DND-41 (cell line): ENCODE data around the gene MTFMT.

Source experiments
- ATAC-seq: fragments of 200-7000 bp; cut with Tn5 transposase; 3 replicates; pipeline ENCODE4 v1.9.1; 2021; ENCODE audit warnings: low read depth; ENCODE audit not compliant: insufficient read depth
- DNase-seq: peaks from one replicate; pipeline ENCODE4 v3.0.0-alpha.2; 2020
- H2AFZ ChIP-seq: 2 replicates; pipeline ENCODE4 v1.6.0; 2012; ENCODE audit warnings: low read depth, low read length
- H3K27ac ChIP-seq: 2 replicates; pipeline ENCODE4 v1.5.1; 2012; ENCODE audit warnings: low read length, inconsistent platforms
- H3K27me3 ChIP-seq: fragments of 200-600 bp; sonication (generic); 2 replicates; pipeline ENCODE4 v1.6.0; 2012; ENCODE audit warnings: low read length, mild to moderate bottlenecking, inconsistent platforms; ENCODE audit not compliant: insufficient read depth, poor library complexity
- H3K36me3 ChIP-seq: 2 replicates; pipeline ENCODE4 v1.5.1; 2012; ENCODE audit warnings: low read length, inconsistent platforms; ENCODE audit not compliant: insufficient read depth
- H3K4me1 ChIP-seq: 2 replicates; pipeline ENCODE4 v1.5.1; 2012; ENCODE audit warnings: mild to moderate bottlenecking, low read length; ENCODE audit not compliant: insufficient read depth
- H3K4me2 ChIP-seq: 2 replicates; pipeline ENCODE4 v1.6.0; 2012; ENCODE audit warnings: mild to moderate bottlenecking, moderate library complexity, low read length, inconsistent platforms; ENCODE audit not compliant: insufficient read depth
- H3K4me3 ChIP-seq, 2 experiments: fragments of 200-600 bp in 1 of 2; shearing (Covaris generic) in 1 of 2; 2 replicates each; pipeline ENCODE4 v1.5.1; 2012 to 2016; ENCODE audit warnings: inconsistent platforms in 2 of 2, low read length in 2 of 2, mild to moderate bottlenecking in 2 of 2, low read depth in 1 of 2, moderate library complexity in 1 of 2
- H3K79me2 ChIP-seq: 2 replicates; pipeline ENCODE4 v1.6.0; 2012; ENCODE audit warnings: low read length, inconsistent platforms; ENCODE audit not compliant: insufficient read depth
- H3K9ac ChIP-seq: 2 replicates; pipeline ENCODE4 v1.6.0; 2012; ENCODE audit warnings: low read depth, mild to moderate bottlenecking, inconsistent platforms, low read length, moderate library complexity
- H3K9me3 ChIP-seq: 2 replicates; pipeline ENCODE4 v1.5.1; 2012; ENCODE audit warnings: low read length, moderate library complexity, mild to moderate bottlenecking, inconsistent platforms; ENCODE audit not compliant: insufficient read depth, severe bottlenecking
- H4K20me1 ChIP-seq: 2 replicates; pipeline ENCODE4 v1.6.0; 2012; ENCODE audit warnings: low read length; ENCODE audit not compliant: insufficient read depth
- EZH2 ChIP-seq: IDR thresholded peaks from 3 replicates; pipeline ENCODE4 v1.6.1; 2012; ENCODE audit warnings: borderline replicate concordance, low read depth, mild to moderate bottlenecking, moderate library complexity, low read length, inconsistent platforms; ENCODE audit not compliant: severe bottlenecking
- TF ChIP-seq, protein P1 (sequence below): IDR thresholded peaks from 2 replicates; pipeline ENCODE4 v1.5.1; 2012; ENCODE audit warnings: borderline replicate concordance, low read length, moderate library complexity, mild to moderate bottlenecking; ENCODE audit not compliant: poor library complexity, severe bottlenecking; ENCODE audit errors: extremely low read depth

MTFMT gene

DNA sequence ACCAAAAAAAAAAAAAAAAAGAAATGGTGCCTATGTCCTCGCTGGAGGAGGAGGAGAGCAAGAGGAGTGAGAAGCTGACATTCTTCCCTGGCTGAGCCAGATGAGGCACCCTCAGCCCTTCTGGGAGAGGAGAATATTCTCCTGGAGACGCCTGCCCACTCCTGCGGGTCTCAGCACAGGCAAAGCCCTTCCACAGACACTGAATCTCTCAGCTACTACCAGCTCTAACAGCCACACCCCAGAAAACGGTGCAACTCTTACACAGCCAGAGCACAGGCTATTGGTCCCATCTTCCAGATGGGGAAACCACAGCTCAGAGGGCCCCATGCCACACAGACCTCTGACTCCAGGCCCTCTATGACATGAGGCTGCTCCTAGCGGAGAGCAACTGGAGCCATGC is 32.6 kb upstream of the MTFMT start:
- H3K36me3 ChIP-seq, result no peaks in the 10 kb centered on the region
- no peaks in the 10 kb centered on the region for H3K79me2 ChIP-seq
- DNase-seq (no peak), ATAC-seq (no peak)
- no peak overlapping the region for H3K27ac ChIP-seq
- no peak overlapping the region for H2AFZ ChIP-seq
- H3K9me3 ChIP-seq, result no peaks in the 10 kb centered on the region
- H4K20me1 ChIP-seq, result no peaks in the 10 kb centered on the region
- TF ChIP-seq, protein P1, sequence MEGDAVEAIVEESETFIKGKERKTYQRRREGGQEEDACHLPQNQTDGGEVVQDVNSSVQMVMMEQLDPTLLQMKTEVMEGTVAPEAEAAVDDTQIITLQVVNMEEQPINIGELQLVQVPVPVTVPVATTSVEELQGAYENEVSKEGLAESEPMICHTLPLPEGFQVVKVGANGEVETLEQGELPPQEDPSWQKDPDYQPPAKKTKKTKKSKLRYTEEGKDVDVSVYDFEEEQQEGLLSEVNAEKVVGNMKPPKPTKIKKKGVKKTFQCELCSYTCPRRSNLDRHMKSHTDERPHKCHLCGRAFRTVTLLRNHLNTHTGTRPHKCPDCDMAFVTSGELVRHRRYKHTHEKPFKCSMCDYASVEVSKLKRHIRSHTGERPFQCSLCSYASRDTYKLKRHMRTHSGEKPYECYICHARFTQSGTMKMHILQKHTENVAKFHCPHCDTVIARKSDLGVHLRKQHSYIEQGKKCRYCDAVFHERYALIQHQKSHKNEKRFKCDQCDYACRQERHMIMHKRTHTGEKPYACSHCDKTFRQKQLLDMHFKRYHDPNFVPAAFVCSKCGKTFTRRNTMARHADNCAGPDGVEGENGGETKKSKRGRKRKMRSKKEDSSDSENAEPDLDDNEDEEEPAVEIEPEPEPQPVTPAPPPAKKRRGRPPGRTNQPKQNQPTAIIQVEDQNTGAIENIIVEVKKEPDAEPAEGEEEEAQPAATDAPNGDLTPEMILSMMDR, result no peak
- TF ChIP-seq EZH2, result no peak
- no peak overlapping the region for H3K4me3 ChIP-seq
- H3K9ac ChIP-seq, result no peak overlapping the region
- H3K4me1 ChIP-seq, result no peaks in the 10 kb centered on the region
- H3K27me3 ChIP-seq, result no peaks in the 10 kb centered on the region
- H3K4me2 ChIP-seq, result no peak overlapping the region

DNA sequence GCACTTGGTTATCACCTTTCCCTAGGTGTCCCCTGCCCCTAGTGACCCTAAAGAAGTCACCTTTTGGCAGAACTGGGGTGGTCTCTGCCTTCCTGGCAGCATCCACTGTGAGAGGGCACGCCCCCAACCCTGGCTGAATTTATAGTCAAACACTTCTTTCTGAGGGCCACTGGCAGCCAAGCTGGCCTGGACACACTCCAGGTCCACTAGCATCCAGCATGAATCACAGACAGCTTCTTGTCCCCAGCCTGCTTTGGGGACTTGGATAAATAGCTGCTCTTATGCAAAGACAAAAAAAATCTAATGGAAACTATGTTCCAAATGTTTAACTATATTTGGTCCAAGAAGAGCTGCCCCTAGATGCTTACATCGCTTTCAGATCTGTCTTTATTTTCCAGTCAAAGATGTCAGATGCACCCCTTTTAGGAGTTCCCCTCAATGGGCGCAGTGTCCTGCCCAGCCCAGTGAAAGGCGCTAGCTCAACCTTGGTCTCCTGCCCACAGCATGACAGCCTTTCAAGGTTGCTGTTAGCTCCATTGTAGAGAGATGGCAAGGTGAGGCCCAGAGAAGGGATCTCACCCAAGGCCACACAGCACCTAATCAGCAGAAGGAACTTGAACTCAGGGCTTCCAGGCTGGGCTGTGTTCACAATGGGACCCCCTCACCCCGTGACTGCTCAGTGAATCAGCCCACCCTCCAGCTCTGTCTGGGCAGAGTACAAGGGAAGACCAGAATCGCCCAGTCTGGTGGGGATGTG is 31.4 kb upstream of the MTFMT start:
- no peak overlapping the region for H3K4me2 ChIP-seq
- peaks cover 7% of the 10 kb centered on the region for H3K4me1 ChIP-seq
- no peaks in the 10 kb centered on the region for H4K20me1 ChIP-seq
- no peak overlapping the region for H3K9ac ChIP-seq
- no peaks in the 10 kb centered on the region for H3K9me3 ChIP-seq
- DNase-seq (no peak), ATAC-seq (no peak)
- no peak overlapping the region for H3K4me3 ChIP-seq
- no peaks in the 10 kb centered on the region for H3K27me3 ChIP-seq
- TF ChIP-seq, protein P1, result no peak
- no peak for TF ChIP-seq EZH2
- H2AFZ ChIP-seq, result no peak overlapping the region
- H3K36me3 ChIP-seq, result no peaks in the 10 kb centered on the region
- no peak overlapping the region for H3K27ac ChIP-seq
- H3K79me2 ChIP-seq, result no peaks in the 10 kb centered on the region

DNA sequence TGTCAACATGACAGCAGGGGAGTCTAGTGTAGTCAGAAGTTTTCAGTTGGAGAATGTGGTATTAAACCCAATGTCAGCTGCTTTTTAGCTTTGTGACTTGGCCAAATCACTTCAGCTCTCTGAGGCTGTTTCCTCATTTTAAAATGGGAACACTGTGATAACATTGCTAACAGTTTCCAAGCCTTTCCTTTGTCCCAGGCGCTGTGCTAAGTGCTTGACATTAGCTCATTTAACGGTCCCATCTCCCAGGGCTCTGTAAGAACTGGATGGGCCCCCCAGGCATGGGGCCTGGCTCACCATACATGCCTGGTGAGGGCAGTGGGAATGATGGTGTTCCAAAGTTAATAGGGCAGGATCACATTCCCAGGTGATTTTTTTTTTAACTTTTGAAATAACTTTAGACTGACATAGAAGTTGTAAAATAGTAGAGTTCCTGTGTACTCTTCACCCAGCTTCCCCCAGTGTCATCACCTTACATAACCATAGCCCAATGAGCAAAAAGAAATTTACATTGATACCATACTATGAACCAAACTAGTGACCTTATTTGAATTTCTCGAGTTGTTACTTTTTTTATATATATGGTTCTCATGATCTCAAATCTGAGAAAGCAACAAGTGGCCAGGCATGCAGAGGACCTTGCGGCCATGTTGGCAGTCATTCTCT is 30.6 kb upstream of the MTFMT start:
- no peak for TF ChIP-seq EZH2
- TF ChIP-seq, protein P1, result no peak
- Histone ChIP-seq H3K9ac (no peak overlapping the region), H3K27ac (no peak overlapping the region), H3K4me2 (no peak overlapping the region), H3K79me2 (no peaks in the 10 kb centered on the region), H3K36me3 (no peaks in the 10 kb centered on the region), H3K9me3 (no peaks in the 10 kb centered on the region), H3K4me1 (peaks cover 15% of the 10 kb centered on the region), H3K27me3 (no peaks in the 10 kb centered on the region), H2AFZ (no peak overlapping the region), H3K4me3 (no peak overlapping the region), H4K20me1 (no peaks in the 10 kb centered on the region)
- no peak for DNase-seq
- ATAC-seq, result no peak
